ENCODE results near the gene FOXRED1. TPM values are rescaled to one million over a fixed set of nuclear protein-coding genes. Genes with fewer than 3 reads are reported as not detected.

The FOXRED1 gene
- total and polyA plus RNA-seq, 2 of the 13 experiments (the other 11 are each of a cell fraction or from before 2014, with no cell fraction given), result 29.6 to 42.9 TPM

DNA sequence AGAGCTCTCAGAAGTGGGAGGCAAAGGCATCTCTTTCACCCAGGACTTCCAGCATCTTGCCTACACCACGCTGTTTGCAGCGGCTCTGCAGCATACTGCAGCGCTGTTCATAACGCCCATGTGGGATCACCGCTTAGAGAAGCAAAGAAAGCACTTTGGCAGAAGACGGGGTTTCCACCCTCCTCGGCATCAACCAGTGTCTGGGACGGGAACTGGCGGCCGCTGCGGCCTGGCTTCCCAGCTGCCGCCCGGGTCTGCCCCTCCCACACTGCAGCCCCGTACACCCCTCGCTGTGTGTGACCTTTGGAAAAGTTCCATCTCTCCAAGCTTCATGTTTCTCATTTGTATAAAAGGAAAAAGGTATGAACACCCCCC lies 13.4 kb downstream of the FOXRED1 start (continued):
- no peak for TF ChIP-seq E2F1 (CRISPR knock-in tag; IDR thresholded peaks at IDR 0.05)
- TF ChIP-seq, protein P1, sequence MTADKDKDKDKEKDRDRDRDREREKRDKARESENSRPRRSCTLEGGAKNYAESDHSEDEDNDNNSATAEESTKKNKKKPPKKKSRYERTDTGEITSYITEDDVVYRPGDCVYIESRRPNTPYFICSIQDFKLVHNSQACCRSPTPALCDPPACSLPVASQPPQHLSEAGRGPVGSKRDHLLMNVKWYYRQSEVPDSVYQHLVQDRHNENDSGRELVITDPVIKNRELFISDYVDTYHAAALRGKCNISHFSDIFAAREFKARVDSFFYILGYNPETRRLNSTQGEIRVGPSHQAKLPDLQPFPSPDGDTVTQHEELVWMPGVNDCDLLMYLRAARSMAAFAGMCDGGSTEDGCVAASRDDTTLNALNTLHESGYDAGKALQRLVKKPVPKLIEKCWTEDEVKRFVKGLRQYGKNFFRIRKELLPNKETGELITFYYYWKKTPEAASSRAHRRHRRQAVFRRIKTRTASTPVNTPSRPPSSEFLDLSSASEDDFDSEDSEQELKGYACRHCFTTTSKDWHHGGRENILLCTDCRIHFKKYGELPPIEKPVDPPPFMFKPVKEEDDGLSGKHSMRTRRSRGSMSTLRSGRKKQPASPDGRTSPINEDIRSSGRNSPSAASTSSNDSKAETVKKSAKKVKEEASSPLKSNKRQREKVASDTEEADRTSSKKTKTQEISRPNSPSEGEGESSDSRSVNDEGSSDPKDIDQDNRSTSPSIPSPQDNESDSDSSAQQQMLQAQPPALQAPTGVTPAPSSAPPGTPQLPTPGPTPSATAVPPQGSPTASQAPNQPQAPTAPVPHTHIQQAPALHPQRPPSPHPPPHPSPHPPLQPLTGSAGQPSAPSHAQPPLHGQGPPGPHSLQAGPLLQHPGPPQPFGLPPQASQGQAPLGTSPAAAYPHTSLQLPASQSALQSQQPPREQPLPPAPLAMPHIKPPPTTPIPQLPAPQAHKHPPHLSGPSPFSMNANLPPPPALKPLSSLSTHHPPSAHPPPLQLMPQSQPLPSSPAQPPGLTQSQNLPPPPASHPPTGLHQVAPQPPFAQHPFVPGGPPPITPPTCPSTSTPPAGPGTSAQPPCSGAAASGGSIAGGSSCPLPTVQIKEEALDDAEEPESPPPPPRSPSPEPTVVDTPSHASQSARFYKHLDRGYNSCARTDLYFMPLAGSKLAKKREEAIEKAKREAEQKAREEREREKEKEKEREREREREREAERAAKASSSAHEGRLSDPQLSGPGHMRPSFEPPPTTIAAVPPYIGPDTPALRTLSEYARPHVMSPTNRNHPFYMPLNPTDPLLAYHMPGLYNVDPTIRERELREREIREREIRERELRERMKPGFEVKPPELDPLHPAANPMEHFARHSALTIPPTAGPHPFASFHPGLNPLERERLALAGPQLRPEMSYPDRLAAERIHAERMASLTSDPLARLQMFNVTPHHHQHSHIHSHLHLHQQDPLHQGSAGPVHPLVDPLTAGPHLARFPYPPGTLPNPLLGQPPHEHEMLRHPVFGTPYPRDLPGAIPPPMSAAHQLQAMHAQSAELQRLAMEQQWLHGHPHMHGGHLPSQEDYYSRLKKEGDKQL (CRISPR knock-in tag; IDR thresholded peaks at IDR 0.05; ENCODE audit: low read depth), result no peak
- TF ChIP-seq JUN (CRISPR knock-in tag; IDR thresholded peaks at IDR 0.05), result no peak
- TF ChIP-seq TFAP4 (IDR thresholded peaks at IDR 0.05; ENCODE audit: borderline replicate concordance, low read depth), result peak; percentile 29; the same call in 1 of the 2 replicates
- TF ChIP-seq ZNF510 (CRISPR knock-in tag; IDR thresholded peaks at IDR 0.05; ENCODE audit: low read depth), result 0 out of 2 replicates have a peak, but pooled peaks have one; percentile 12
- TF ChIP-seq RBM39 (IDR thresholded peaks at IDR 0.05; ENCODE audit: low read depth, low read length, poor library complexity, severe bottlenecking), result peak; percentile 71
- TF ChIP-seq ZFAT (CRISPR knock-in tag; conservative IDR thresholded peaks at IDR 0.05), result no peak
- no peak for TF ChIP-seq ZFP36L1 (CRISPR knock-in tag; IDR thresholded peaks at IDR 0.05)
- no peak for TF ChIP-seq ZMYM4 (CRISPR knock-in tag; IDR thresholded peaks at IDR 0.05)
- TF ChIP-seq ZNF17 (CRISPR knock-in tag; IDR thresholded peaks at IDR 0.05), result 0 out of 2 replicates have a peak, but pooled peaks have one; percentile 40
- no peak for TF ChIP-seq SIN3A (IDR thresholded peaks at IDR 0.05; ENCODE audit: borderline replicate concordance, low read depth, low read length)
- TF ChIP-seq ZNF282 (IDR thresholded peaks at IDR 0.05; ENCODE audit: partially characterized antibody), result no peak
- TF ChIP-seq, protein P2, sequence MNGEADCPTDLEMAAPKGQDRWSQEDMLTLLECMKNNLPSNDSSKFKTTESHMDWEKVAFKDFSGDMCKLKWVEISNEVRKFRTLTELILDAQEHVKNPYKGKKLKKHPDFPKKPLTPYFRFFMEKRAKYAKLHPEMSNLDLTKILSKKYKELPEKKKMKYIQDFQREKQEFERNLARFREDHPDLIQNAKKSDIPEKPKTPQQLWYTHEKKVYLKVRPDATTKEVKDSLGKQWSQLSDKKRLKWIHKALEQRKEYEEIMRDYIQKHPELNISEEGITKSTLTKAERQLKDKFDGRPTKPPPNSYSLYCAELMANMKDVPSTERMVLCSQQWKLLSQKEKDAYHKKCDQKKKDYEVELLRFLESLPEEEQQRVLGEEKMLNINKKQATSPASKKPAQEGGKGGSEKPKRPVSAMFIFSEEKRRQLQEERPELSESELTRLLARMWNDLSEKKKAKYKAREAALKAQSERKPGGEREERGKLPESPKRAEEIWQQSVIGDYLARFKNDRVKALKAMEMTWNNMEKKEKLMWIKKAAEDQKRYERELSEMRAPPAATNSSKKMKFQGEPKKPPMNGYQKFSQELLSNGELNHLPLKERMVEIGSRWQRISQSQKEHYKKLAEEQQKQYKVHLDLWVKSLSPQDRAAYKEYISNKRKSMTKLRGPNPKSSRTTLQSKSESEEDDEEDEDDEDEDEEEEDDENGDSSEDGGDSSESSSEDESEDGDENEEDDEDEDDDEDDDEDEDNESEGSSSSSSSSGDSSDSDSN (CRISPR knock-in tag; IDR thresholded peaks at IDR 0.05), result no peak
- TF ChIP-seq, protein P3, sequence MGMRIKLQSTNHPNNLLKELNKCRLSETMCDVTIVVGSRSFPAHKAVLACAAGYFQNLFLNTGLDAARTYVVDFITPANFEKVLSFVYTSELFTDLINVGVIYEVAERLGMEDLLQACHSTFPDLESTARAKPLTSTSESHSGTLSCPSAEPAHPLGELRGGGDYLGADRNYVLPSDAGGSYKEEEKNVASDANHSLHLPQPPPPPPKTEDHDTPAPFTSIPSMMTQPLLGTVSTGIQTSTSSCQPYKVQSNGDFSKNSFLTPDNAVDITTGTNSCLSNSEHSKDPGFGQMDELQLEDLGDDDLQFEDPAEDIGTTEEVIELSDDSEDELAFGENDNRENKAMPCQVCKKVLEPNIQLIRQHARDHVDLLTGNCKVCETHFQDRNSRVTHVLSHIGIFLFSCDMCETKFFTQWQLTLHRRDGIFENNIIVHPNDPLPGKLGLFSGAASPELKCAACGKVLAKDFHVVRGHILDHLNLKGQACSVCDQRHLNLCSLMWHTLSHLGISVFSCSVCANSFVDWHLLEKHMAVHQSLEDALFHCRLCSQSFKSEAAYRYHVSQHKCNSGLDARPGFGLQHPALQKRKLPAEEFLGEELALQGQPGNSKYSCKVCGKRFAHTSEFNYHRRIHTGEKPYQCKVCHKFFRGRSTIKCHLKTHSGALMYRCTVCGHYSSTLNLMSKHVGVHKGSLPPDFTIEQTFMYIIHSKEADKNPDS (CRISPR knock-in tag; IDR thresholded peaks at IDR 0.05), result no peak
- no peak for TF ChIP-seq MIER3 (CRISPR knock-in tag; IDR thresholded peaks at IDR 0.05; ENCODE audit: borderline replicate concordance)
- TF ChIP-seq NFYC (CRISPR knock-in tag; IDR thresholded peaks at IDR 0.05), result no peak

Data from HepG2 (cell line).